NCI-H1436 treated with DMSO at 0.1 percent for 48 hours (cell line): ENCODE measurements around the gene ENTPD1.
"Not testable (repeated sequence)": the region's sequence is repeated elsewhere in the genome, so short reads cannot be mapped to it uniquely, and the experiment has no call there.

Experiments
- DNase-seq: peaks from one replicate; lab custom pipeline; 2025; lab: John Stamatoyannopoulos, UW

ENTPD1 gene

DNA sequence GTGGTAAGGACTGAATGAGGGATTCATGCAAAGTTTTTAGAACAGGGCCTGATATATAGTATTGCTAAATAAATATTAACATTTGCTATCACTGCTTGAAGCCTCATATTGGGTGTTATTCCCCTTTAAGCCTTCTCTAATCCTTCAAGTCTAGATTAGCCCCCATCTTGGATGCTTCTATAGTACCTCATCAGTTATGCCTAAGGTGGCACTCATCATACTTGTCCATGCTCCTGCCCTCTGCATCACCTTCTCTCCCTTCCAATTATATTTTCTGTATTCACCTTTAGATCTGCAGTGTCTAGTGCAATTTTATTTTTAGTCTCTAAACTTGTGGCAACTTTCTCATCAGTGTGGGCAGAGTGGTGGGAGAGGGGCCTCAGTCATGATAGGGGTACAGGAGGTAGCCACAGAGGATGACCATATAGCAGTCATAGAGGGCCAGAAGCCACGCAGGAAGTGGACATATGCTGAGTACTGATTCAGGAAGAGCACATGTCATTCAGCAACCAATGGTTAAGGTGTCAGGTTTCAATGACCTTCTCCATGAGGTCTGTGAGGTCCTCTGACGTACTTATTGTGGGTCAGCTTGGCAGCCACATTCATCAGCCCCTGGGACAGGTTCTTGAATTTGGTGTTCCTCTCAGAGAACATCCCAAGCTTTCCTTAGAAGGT lies 2.5 kb downstream of the ENTPD1 start:
- no peak for DNase-seq

DNA sequence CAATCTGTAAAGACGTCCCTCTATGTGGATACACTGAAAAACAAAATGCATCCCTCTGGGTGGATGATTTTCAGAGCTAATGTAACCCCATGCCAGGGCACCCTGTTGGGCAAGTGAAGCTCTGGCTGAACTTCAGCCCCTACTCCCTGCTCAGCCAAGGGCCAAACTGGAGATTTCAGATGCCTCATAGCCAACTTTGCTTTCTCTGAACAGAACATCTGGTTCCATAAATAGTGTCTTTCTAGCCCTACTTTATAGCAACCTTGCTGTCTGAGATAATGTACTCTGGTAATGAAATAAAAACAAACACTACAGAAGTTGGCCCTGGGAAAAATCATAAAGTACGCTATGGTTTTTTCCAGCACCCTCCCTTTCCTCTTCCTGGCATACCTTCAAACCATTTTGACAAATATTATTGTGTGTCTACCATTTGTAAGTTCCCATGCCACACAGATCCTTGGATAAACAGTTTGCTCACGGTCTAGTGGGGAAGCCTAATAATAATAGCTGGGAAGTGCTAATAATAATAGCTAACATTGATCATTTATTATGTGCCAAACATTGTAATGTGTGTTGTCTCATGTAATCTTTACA lies 3.4 kb downstream of the ENTPD1 start:
- DNase-seq = no peak

DNA sequence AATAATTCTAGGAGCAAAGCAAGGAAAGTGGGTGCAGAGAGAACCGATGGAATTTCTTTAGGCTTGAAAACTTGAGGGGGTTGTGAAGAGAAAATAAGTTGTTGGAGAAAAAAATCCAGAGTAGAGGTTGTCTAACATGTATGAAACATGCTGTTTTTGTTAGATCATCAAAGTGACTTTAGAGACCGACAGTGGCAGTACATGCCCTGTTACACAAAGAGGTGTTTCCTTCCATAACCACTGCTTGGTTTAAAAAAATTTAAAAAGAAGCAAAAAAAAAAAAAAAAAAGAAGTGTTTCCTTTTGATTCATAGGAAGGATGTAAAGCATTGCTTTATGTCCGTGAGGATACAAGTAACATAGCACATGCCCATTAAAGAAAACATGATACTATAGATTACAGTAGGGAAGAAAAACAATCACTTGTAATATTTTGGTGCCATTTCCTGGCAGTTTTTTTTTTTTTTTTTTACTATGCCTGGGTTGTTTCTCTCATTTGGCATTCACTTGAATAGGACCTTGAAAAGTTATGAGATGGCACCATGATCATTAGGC lies 6.1 kb downstream of the ENTPD1 start:
- no peak for DNase-seq

DNA sequence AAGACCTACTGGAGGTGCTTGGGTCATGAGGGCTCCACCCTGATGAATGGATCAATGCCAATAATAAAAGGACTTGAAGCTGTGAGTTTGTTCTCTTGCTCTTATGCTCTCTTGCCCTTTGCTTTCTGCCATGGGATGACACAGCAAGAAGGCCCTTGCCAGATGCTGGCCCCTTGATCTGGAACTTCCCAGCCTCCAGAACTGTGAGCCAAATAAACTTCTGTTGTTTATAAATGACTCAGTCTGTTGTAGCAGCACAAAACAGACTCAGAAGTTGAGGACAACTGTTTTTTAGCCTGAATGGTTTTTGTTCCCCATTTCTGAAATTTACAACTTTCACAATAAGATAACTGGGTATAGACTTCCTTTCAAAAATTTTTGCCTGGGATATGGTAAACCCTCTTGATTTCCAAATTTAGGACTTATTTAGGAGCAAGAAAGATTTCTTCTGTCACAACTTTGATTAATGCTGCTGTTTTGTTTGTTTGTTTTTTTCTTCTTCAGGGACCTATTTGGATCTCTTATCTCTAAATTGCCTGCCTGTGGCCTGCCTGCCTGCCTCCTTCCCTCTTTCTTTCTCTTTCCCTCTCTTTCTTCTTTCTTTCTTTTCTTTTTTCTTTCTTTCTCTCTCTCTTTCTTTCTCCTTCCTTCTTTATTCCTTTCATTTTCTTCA lies 12.1 kb downstream of the ENTPD1 start:
- no peak for DNase-seq

DNA sequence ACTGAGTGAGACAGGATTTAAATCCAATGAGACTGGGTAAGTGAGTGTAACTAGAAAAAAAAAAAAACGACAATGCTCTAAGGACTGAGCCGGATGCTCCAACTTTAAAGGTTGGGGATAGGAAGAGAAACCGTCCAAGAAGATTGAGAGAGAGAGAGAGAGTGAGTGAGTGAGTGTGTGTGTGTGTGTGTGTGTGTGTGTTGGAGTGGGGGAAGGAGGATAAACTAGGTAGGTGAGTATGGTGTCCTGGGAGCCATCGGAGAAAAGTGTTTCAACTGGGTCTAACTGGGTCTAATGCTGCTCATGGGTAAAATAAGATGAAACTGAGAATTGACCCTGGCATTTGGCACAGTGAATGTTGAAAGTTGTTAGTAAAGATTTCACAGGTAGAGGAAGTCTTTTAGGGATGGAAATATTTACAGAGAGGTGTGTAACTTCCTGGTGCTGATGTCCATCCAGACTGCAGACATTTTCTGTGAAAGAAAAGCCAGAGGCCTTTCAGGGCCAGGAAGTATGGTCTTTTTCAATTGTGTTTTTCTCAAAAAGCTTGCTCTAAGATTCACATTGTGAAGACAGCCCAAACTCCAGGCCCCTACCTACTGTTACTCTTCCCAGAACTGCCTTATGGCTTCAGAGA lies 14.2 kb downstream of the ENTPD1 start:
- no peak for DNase-seq

DNA sequence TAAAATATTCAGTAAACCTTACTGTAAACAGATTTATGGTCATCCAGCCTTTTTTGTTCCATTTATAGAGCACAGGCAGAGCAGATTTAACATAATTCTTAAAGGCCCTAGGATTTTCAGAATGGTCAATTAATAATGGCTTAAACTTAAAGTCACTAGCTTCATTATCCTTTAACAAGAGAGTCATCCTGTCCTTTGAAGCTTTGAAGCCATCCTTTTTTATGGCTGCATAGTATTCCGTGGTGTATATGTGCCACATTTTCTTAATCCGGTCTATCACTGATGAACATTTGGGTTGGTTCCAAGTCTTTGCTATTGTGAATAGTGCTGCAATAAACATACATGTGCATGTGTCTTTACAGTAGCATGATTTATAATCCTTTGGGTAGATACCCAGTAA lies 17.5 kb downstream of the ENTPD1 start:
- not testable (repeated sequence) for DNase-seq

DNA sequence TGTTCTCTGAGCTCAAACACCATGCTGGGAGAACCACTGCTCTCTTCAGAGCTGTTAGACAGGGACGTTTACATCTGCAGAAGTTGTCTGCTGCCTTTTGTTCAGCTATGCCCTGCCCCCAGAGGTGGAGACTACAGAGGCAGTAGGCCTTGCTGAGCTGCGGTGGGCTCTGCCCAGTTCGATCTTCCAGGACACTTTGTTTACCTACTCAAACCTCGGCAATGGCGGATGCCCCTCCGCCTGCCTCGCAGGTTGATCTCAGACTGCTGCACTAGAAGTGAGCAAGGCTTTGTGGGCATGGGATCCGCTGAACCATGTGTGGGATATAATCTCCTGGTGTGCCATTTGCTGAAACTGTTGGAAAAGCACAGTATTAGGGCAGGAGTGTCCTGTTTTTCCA lies 21.7 kb downstream of the ENTPD1 start:
- not testable (repeated sequence) for DNase-seq

DNA sequence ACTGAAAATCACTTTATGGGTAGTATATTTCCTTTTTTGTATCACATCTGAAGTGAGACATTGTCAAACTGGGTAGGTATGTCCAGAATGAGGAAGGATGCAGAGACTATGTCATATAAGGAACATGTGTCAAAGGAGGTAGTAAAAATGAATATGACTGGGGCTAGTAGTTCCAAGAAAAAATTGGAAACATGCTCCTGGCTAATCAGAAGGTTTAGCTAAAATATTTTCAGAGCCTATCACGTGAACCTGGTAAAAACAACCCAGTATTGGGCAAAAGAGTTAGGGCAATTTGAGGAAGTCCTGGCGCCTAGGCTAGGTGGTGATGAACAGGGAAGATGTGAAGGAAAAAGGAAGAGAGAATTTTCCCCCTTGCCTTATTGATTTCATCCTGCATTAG lies 26.4 kb downstream of the ENTPD1 start:
- DNase-seq = no peak

DNA sequence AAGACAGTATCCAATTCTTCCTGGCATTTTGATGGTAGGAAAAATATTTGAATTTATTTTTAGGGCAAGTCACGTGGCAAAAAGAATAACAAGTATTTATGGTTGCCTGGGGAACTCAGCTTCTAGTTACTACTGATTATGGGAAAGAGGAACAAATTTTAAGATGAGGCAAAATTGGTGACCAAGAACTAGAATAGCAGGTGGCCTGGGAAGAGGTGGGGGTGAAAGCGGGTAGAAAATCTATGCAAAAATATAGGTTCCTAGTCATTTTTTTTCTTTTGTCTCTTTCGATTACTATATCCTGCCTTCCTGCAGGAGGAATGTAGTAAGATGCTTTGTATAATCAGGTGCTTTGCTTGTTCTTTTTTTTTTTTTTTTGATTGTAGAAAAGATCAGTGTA lies 27.8 kb downstream of the ENTPD1 start:
- no peak for DNase-seq

DNA sequence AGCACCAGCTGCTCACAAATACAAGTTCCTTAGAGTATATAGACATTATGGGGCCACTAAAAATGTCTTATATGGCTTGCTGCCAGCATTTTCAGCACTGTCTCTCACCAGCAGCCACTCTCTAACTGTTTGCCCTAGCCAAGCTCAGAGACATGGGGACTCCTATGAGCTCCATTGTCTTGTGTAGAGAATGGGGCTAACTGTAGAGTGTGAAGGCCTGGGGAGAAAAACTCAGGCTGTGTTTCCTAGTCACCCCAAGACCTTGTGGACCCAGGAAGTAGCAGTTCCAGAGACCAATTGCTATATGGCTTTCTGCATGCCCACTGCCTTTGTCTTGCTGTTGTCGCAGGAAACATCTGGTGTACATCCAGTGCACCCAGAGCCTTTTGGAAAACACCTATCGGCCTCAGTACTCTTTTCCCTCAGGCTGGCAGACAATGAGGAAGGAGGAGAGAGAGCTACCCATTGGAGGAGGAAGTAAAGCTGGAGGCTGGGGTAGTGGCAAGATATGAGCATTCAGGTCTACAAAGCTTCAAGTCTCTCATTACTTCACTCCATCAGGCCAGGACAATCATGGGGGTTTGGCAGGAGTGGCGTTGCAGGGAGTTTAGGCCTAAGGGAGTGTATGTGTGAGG lies 28.4 kb downstream of the ENTPD1 start:
- DNase-seq = no peak

DNA sequence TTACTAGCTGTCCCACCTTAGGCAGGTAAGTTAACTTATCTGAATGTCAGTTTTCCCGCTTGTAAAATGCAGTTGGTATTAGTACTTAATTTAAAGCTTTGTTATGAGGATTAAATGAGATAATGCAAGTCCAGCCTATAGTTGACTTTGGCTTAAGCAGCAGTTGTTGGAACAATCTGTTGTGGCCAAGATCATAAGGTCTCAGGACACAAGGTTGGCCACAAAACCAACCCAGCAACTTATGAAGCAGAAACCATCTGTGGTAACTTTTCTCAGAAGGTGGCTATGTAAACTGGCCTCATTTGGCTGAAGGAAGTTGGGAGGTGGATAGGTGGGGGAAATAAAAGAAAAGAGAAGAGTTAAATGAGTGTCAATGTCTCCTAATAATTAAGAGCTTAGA lies 29.4 kb downstream of the ENTPD1 start:
- DNase-seq = no peak

DNA sequence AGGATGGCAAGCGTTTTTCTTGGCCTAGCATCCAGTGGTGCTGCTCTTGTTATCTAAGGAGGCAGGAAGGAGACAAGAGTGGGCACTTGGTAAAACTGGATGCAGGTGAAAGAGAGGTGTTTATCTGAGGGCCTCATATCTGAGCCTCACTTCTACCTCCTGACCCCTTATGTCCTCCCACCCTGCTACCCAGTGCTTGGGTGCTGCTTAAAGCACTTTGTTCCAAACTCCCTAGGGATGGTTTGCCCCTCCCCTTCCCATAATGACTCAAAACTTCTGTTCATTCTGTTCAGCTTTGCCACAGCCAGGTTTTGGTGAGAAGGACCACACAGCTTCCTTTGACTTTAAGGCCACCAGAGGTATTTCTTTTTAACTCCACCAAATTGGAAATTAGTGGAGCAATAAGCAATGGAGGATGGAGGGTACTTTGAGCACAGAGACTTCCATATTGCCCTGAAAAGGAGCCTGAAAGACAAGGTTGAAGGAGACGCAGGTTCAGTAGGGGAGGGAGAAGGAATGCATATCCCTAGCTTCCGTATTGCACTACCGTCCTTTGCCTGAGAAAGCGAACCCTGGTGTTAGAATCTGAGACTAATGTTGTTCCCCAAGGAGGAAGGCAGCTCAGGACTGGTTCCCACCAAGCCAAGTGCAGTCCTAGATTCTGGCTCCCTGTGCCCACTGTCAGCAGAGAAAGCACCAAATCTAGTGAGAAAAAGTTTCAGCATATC lies 30.1 kb downstream of the ENTPD1 start:
- DNase-seq = no peak

DNA sequence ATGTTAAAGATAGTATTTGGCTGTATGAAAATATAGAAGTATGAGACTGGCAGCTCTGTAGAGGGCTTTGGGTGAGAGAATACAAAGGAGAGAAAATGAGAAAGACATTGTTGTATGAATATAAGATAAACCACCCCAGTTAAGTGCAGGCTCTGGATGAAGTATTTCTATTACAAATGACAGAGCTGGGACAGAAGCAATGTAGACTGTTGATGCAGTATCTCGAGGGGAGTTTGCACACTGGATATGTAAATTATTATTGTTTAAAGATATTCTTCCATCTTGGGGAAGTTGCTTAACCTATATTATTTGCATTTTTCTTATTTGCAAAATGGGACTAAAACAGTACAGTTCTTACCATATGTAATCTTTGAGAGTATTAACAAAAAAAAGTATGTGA lies 31.5 kb downstream of the ENTPD1 start:
- DNase-seq = no peak

DNA sequence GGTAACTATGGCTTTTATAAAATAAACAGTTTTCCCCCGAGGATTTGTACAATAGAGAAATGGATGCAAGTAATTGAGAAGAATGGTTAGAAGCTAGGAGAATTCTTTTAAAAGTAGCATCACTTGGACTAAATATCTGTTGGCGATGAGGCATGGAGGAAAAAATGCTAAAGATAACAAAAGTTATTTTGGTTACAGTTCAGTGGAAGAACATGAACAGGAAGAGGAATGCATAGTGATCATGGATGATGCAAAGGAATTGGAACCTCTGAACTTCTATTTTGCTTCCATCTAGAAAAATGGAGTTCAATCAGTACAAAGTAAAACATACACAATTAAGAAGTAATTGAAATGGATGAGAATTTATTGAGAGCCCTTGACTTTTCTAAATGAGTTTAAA lies 32.9 kb downstream of the ENTPD1 start:
- DNase-seq = no peak

DNA sequence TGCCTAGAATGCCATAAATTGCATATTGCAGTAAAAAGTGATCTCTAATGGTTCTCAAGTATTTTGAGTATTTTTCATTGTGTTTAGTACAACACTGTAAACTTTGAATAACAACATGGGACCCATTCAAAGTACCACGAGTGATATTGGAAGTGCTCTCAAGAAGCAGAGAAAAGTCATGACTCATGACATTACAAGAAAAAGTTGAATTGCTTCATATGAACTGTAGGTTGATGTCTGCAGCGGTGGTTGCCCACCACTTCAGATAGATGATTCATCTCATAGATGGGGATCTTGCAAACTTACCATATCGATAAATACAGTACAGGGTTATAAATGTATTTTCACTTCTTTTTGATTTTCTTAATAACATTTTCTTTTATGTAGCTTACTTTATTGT lies 33.9 kb downstream of the ENTPD1 start:
- no peak for DNase-seq

DNA sequence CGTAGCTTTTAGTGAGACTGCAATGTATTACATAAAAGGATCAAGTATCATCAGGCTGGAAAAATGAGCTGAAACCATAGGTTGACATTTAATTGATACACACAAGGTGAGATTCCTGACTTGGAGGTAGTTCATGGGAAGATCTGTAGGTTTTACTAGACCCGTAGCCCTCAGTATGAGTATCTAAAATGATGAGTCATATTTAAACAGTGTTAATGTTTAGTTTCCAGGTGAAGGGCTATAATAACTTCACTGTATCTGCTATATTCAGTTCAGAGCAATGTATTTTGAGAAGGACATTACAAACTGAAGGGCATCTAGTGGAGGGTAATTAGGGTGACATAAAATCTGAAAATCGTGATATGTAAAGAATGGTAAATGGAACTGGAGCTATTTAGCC lies 35.0 kb downstream of the ENTPD1 start:
- DNase-seq = no peak

DNA sequence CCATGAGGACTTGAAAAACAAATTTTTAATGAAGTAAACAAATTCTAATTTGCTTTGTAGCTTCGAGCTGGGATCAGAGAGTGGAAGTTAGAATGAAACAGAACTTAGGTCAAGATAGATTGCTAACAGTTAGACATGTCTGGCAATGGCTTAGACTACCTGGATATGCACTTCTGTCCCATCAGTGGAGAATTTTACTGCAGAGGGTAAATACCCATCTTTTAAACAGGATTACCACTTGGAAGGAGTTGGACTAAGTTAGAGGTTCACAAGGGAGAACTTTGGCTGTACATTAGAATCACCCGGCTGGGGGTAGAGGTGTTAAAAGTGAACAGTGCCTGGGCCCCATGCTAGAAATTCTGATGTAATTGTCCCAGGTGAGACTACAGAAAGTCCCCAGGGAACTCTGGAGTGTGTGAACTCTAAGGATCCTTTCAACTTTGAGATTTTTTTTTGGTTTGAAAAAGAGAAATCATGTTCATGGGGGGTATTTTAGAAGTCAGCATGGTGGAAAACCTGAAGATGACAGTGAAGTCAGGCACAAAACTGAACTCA lies 35.5 kb downstream of the ENTPD1 start:
- DNase-seq = no peak

DNA sequence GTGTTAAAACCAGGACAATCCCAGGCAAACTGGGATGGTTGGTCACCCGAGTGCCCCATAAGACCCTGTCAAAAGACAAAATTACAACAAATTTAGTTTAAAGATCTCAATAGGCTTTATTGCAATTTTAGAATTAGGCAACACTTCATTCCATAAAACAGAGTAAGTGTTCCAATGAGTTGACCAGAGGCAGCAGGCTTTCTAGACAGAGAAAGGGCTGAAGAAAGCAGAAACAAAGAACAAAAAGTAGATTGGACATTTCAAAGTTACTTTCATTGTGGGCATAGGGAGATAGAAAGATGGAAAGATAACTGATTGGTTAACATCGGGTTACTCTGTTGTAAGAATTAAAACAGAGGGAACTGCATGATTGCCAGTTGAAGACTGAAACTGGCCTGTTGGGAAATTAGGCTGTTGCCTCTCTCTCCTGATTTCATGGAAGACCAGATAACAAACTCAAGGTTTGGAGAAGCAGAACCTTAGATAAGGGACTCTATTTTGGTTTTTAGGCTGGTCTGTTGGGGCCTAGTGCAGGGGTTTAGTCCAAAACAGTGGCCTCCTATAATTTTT lies 36.3 kb downstream of the ENTPD1 start:
- DNase-seq = no peak

DNA sequence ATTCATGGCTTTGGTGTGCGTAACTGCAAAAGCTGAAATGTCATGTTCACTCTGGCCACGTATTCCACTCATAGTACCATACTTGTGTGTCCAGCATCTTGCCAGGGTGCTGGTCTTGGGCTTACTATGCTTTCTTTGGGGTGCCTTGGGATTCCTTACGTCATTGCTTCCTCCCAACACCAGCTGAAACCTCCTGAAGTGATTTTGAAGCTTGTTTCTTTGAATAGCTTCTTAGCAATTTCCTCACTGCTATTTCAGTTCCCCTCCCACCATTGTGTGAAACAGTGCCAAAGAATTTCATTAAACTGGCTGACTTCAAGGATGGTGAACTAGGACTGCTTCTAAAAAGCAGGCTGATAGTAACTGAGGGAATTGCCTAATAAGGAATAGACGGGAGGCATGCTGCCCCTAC lies 36.9 kb downstream of the ENTPD1 start:
- no peak for DNase-seq

DNA sequence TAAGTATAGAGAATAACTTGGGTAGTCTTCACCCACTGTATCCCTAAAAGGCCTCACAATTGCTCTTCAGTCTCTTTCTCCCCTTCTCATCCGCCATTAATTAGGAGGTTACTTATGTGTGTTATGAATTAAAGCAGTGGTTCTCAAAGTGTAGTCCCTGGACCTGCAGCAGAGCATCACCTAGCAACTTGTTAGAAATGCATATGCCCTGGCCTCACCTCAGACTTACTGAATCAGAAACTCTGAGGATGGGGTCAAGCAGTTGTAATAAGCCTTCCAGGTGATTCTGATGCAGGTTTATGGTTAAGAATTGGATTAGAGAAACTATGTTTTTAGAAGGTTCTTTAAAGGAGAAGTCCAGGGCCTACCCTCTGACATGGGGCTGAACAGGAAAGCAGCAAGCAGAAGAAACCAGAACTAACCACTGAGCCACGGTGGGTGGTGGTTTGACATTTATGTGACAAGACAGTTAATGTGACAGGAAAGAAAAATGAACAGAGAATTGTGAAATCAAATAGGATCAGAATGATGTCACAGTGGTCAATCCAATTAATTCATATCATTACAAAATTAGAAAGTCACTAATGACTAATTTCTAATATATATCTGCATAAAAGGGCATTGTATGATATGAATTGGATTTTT lies 37.6 kb downstream of the ENTPD1 start:
- no peak for DNase-seq

DNA sequence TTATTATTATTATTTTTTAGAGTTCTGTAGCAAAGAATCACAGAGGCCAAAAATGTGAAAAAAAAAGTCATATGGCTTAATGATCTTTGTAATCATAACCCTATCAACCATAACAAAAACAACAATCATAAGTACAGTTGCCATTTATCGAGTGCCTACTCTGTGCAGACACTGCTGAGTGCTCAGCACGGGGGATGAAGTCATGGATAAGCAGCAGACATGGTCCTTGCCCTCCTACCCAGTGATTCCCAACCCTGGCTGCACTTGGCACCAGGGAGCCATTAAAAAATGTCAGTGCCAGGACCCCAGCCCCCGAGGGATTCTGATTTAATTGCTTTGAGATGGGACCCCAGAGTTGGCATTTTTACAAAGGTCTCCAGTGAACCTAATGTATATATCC lies 38.2 kb downstream of the ENTPD1 start:
- DNase-seq = no peak
